ENCODE data around the gene PARD3.
"Not testable (repeated sequence)": the region's sequence is repeated elsewhere in the genome, so short reads cannot be mapped to it uniquely, and the experiment has no call there.

The PARD3 gene

GRCh38 chr10:34795334-34795733 is 19.8 kb downstream of the PARD3 start:
- Histone ChIP-seq H3K4me1 (ENCODE audit: insufficient read depth, poor library complexity, severe bottlenecking) (no peaks in the 10 kb centered on the region), H3K27ac (ENCODE audit: poor library complexity, severe bottlenecking) (no peak overlapping the region), H3K9me3 (ENCODE audit: severe bottlenecking) (no peaks in the 10 kb centered on the region), H3K4me3 (ENCODE audit: severe bottlenecking) (no peak overlapping the region), H3K27me3 (ENCODE audit: insufficient read depth, poor library complexity, severe bottlenecking) (no peaks in the 10 kb centered on the region), H3K36me3 (ENCODE audit: low read depth) (0 out of 2 replicates have a peak, but pooled peaks cover 6% of the 10 kb centered on the region)
- ATAC-seq (ENCODE audit: low read depth): no peak
- no peak for TF ChIP-seq CTCF (IDR thresholded peaks at IDR 0.05; ENCODE audit: poor library complexity, severe bottlenecking)
- DNase-seq (ENCODE audit: low spot score): no peak

GRCh38 chr10:34794835-34795234 is 20.3 kb downstream of the PARD3 start:
- H3K9me3 ChIP-seq (ENCODE audit: severe bottlenecking): no peaks in the 10 kb centered on the region
- ATAC-seq (ENCODE audit: low read depth) (no peak; the same call in 2 of the 3 replicates), DNase-seq (ENCODE audit: low spot score) (no peak)
- no peak overlapping the region for H3K4me3 ChIP-seq (ENCODE audit: severe bottlenecking)
- no peaks in the 10 kb centered on the region for H3K27me3 ChIP-seq (ENCODE audit: insufficient read depth, poor library complexity, severe bottlenecking)
- 0 out of 2 replicates have a peak, but pooled peaks cover 6% of the 10 kb centered on the region for H3K36me3 ChIP-seq (ENCODE audit: low read depth)
- H3K4me1 ChIP-seq (ENCODE audit: insufficient read depth, poor library complexity, severe bottlenecking): no peaks in the 10 kb centered on the region
- no peak for TF ChIP-seq CTCF (IDR thresholded peaks at IDR 0.05; ENCODE audit: poor library complexity, severe bottlenecking)
- H3K27ac ChIP-seq (ENCODE audit: poor library complexity, severe bottlenecking): no peak overlapping the region

- not testable (repeated sequence) for H3K27ac ChIP-seq (ENCODE audit: poor library complexity, severe bottlenecking); H3K9me3 ChIP-seq (ENCODE audit: severe bottlenecking); H3K4me3 ChIP-seq (ENCODE audit: severe bottlenecking); H3K27me3 ChIP-seq (ENCODE audit: insufficient read depth, poor library complexity, severe bottlenecking); H3K4me1 ChIP-seq (ENCODE audit: insufficient read depth, poor library complexity, severe bottlenecking); ATAC-seq (ENCODE audit: low read depth); DNase-seq (ENCODE audit: low spot score); H3K36me3 ChIP-seq (ENCODE audit: low read depth)
Observed at GRCh38 chr10:34793581-34793980, 21.5 kb downstream of the PARD3 start.

GRCh38 chr10:34792881-34793280 is 22.2 kb downstream of the PARD3 start:
- H3K4me1 ChIP-seq (ENCODE audit: insufficient read depth, poor library complexity, severe bottlenecking): no peaks in the 10 kb centered on the region
- no peak overlapping the region for H3K4me3 ChIP-seq (ENCODE audit: severe bottlenecking)
- ATAC-seq (ENCODE audit: low read depth): no peak
- TF ChIP-seq CTCF (IDR thresholded peaks at IDR 0.05; ENCODE audit: poor library complexity, severe bottlenecking): no peak
- H3K9me3 ChIP-seq (ENCODE audit: severe bottlenecking): no peaks in the 10 kb centered on the region
- DNase-seq (ENCODE audit: low spot score): no peak
- H3K27ac ChIP-seq (ENCODE audit: poor library complexity, severe bottlenecking): no peak overlapping the region
- no peaks in the 10 kb centered on the region for H3K27me3 ChIP-seq (ENCODE audit: insufficient read depth, poor library complexity, severe bottlenecking)
- H3K36me3 ChIP-seq (ENCODE audit: low read depth): 0 out of 2 replicates have a peak, but pooled peaks cover 6% of the 10 kb centered on the region

- Histone ChIP-seq H3K27me3 (ENCODE audit: insufficient read depth, poor library complexity, severe bottlenecking) (no peaks in the 10 kb centered on the region), H3K36me3 (ENCODE audit: low read depth) (0 out of 2 replicates have a peak, but pooled peaks cover under 1% of the 10 kb centered on the region), H3K4me3 (ENCODE audit: severe bottlenecking) (no peak overlapping the region), H3K9me3 (ENCODE audit: severe bottlenecking) (no peaks in the 10 kb centered on the region), H3K27ac (ENCODE audit: poor library complexity, severe bottlenecking) (no peak overlapping the region), H3K4me1 (ENCODE audit: insufficient read depth, poor library complexity, severe bottlenecking) (no peaks in the 10 kb centered on the region)
- TF ChIP-seq CTCF (IDR thresholded peaks at IDR 0.05; ENCODE audit: poor library complexity, severe bottlenecking): no peak
- ATAC-seq (ENCODE audit: low read depth) (no peak), DNase-seq (ENCODE audit: low spot score) (no peak)
Observed at GRCh38 chr10:34791947-34792346, 23.1 kb downstream of the PARD3 start.
